Stimulated activated CD8-positive, alpha-beta memory T cell treated with anti-CD3 and anti-CD28 coated beads, Interleukin-7, amount 100 ng/mL, for 1 hour (primary cell): ENCODE data around the gene TOPORS.
"Not testable (repeated sequence)": the region's sequence is repeated elsewhere in the genome, so short reads cannot be mapped to it uniquely, and the experiment has no call there.

Experiments
- DNase-seq, 2 donors: peaks; one replicate each; pipeline ENCODE4 v3.0.0-alpha.2; 2020; ENCODE audit warnings: low read depth in 2 of 2

The TOPORS gene

GRCh38 chr9:32552172-32552872 is at the start of gene TOPORS, which contains the start of gene SMIM27:
TSS of gene TOPORS (minus strand) at chr9:32552586. CDS start at chr9:32552436, 150 bp downstream.
TSS of gene SMIM27 (plus strand) at chr9:32552327. CDS start at chr9:32552435, 108 bp downstream.
- peak; percentile 73 to 81 for DNase-seq

GRCh38 chr9:32599021-32599420 is 46.6 kb upstream of the TOPORS start:
- not testable (repeated sequence) for DNase-seq

- DNase-seq, result no peak
Measured at GRCh38 chr9:32596936-32597335, 44.5 kb upstream of the TOPORS start.

DNA sequence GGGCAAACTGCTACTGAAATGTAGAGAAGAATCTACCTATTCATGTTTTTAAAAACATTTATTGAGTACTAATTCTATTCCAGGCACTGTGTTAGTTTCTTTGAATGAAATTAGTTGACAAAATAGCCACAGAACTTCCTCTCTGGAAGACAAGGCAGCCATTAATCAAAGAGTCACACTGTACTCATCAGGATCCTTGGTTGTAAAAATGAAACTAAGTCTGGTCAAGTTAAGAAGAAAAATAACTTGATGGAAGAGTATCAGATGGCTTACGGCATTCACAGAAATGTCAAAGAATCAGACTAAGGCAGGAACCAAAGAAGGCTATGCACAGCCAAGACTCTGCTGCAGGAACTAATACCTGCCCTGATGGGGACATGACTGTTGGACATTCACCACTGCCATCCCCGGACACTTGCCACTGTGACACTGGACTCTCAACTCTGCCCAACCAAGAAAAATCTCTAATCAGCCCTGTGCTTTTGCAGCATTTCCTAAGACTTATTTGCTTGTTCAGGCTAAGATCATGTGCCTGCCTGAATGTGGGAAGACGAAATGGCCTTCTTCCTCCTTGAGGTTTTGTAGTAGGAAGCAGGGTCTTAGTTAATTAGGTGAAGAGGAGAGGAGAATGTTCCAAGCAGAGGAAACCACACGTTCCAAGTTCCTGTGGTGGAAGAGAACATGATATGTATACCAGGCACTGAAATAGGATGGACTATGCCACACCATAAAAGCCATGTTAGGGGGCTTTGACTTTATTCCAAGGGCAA is 43.9 kb upstream of the TOPORS start:
- no peak for DNase-seq

DNA sequence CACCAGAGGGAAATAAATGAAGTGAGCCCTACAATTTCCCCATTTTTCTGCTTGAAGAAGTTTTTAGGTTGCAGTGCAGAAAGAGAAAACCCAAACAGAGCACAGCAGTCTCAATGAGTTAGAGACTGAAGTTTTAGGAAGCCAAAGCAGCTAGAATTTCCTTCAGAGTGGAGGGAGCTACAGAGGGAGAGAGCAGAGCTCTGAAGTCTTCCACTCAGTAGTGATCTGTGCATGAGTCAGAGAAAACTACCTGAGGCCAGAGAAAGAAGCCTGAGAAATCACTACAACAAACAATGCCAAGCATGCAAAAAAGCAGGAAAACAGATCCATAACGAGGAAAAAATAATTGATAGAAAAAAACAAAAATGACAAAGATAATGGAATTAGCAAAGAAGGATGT is 38.5 kb upstream of the TOPORS start:
- DNase-seq, result no peak

- DNase-seq, result no peak
Measured at GRCh38 chr9:32590476-32590875, 38.1 kb upstream of the TOPORS start.

GRCh38 chr9:32589083-32589723 is 36.8 kb upstream of the TOPORS start:
- DNase-seq, result no peak

GRCh38 chr9:32587901-32588300 is 35.5 kb upstream of the TOPORS start:
- DNase-seq, result no peak

DNA sequence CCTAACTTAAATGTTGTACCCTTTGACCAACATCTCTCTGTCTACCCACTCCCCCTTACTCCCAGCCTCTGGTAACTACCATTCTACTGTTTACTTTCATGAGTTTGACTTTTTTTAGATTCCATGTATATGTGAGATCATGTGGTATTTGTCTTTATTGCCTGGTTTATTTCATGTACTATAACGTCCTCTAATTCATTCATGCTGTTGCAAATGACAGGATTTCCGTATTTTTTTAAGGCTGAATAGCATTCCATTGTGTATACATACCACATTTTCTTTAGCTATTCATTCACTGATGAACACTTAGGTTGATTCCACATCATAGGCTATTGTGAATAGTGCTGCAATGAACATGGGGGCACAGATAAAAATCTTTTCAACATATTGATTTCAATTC is 32.4 kb upstream of the TOPORS start:
- no peak for DNase-seq

- no peak for DNase-seq
Measured at GRCh38 chr9:32581512-32582143, 29.2 kb upstream of the TOPORS start.

DNA sequence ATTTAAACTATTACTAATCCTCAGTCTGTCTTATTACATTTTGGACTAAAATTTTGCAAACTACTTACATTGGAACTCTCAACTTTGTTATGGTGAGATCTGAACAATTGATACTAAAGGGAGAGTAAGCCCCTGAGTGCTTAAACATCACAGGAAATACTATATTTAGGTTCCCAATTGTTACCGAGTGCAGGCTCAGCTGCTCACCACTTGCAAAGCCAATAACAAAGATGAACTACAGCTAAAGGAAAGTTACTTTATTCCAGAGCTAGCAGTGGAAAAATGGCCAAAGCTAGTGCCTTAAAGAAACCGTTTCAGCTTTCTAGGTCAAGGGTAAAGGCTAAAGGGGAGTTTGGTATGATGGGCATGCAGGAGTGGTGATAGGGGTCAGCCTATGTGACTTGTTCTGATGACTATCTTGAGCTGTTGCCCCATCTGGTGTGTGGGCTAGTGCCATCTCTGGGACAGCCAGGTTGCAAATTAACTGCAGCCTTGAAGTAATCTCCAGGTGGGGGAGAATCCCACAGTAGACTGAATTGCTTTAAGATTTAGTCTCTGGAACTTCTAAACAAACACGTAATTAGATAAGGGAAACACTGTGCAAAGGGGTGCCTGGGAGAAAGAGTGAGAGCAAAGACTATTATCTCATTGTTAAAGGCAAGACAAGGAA is 28.4 kb upstream of the TOPORS start:
- DNase-seq, result no peak

DNA sequence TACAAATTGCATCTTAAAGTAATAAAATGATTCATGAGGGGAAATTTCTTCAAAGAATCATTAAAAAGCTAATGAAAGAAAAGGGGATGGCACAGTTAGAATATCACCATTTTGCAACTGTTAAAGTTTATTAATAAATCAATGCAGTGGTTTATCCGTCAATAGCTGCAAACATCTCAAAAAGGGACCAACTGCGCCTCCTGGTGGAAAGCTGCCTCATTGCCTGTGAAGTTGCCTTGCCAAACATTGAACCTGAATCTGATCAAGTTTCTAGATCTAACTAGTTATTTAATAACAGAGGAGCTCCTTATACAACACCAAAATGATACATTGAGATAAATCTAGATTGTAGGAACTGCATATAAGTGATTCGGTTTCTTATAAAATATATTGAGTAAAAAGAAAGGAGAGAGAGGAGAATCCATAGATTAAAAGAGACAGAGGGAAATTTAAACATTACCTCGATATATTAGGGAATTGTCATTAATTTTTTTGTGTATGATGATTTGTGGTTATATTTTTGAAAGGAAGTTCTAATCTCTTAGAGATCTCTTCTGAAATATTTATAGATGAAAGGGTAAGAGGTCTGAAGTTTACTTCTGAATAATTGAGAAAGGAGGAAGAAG is 27.4 kb upstream of the TOPORS start:
- peak; percentile 50 to 76 for DNase-seq

DNA sequence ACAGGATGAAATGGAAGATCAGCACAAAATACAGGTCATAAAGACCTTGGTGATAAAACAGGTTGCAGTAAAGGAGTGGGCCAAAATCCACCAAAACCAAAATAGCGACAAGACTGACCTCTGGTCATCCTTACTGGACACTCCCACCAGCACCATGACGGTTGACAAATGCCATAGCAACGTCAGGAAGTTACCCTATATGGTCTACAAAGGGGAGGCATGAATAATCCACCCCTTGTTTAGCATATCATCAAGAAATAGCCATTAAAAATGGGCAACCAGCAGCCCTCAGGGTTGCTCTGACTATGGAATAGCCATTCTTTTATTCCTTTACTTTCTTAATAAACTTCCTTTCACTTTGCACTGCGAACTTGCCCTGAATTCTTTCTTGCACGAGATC is 26.6 kb upstream of the TOPORS start:
- no peak for DNase-seq

GRCh38 chr9:32577316-32577715 is 24.9 kb upstream of the TOPORS start:
- DNase-seq, result no peak

DNA sequence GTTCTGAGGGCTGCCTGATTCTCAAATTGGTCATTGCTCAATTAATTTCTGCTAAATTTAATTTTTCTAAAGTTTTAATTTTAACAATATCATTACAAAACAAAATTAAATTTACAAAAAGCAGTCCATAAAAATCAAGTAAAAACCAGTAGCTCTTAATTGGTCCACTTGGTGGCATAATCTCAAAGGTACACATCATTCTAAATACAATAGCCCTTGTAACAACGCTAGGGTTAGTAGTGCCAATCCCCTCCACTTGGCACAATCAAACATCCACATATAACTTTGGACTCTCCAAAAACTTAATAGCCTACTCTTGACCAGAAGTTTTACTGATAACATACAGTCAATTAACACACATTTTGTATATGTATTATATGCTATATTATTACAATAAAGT is 22.5 kb upstream of the TOPORS start:
- no peak for DNase-seq

DNA sequence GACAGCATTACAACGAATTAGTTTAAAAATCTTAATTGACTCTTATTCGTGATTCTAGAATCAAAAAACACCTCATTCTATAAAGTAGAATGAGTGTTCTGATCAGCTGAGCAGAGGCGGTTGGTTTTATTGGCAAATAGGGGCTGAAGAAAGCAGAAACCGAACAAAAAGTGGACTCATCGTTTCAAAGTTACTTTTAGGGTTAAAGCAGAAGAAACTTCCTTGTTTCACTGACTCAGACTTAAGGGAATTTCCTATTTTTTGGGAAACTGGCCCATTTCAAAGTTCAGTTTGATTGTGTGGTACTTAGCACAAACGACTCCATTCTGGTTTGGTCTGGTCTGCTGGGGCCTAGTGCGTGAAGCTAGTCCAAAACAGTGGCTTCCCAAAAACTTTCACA is 21.4 kb upstream of the TOPORS start:
- DNase-seq, result no peak

GRCh38 chr9:32572900-32573523 is 20.6 kb upstream of the TOPORS start, which contains the start of gene NDUFB6:
TSS of gene NDUFB6 (minus strand) at chr9:32573159. CDS start at chr9:32573060, 99 bp downstream.
- DNase-seq, result peak; percentile 95 to 96

DNA sequence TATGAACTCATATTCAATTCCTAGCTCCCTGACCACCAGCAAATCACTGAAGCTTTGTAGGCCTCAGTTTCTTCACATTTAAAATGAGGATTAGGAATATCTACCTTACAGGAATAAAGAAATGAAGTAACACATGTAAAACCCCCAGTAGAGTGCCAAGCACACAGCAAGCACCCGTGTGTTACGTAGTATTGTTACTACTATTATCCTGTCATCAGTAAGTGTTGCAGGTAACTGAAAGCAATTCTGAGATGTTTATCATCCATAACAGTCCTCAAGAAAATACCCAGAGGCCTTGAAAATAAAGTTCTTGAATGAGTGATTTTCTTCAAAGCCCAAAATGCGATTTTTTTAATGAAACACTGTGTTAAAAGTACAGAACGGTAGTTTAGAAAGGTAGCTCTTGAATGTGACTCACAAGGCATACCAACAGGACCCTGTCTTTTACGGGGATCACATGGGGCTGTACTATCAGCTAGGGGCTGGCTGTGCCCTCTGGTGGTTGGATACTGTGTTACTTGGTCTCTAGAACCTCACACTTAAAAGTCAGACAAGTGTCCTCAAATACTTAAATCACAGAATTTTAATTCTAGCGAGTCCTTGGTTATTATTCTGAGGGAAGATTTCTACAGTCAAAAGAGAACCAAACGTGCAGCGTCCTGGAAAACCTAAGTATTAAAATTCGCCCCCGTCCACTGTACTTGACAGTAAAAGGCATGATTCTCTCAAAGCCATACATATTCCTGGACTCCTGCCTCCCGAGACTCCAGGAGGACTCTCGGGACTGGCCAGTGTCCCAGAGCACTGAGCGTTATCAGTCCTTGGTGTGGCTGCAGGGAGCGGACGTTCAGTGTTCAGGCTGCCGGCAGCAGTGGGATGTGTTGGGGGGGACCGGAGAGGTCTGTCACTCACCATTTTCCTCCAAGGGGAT is 19.8 kb upstream of the TOPORS start:
- peak; percentile 43 to 48 for DNase-seq

- no peak for DNase-seq
Measured at GRCh38 chr9:32570262-32570661, 17.9 kb upstream of the TOPORS start.
